OCI-LY7 (cell line): ENCODE results near the gene ACSF2. TPM values are rescaled to one million over a fixed set of nuclear protein-coding genes. Genes with fewer than 3 reads are reported as not detected.

Source experiments
- BruUV-seq: library from RNA; stranded (reverse); fragments of 400-500 nt; replicated peaks from 2 replicates; lab custom pipeline; 2021; lab: Mats Ljungman, UMichigan
- CTCF ChIA-PET: fragments of 300-600 bp; sonication (Branson Sonifier 250); formaldehyde crosslinking; loops from one replicate; lab custom pipeline; 2022; ENCODE audit warnings: antibody characterized with exemption; ENCODE audit not compliant: unreplicated experiment; lab: Charles Lee
- POLR2A ChIA-PET: fragments of 300-600 bp; sonication (Branson Sonifier 250); formaldehyde crosslinking; loops from one replicate; lab custom pipeline; 2022; ENCODE audit warnings: antibody characterized with exemption; lab: Charles Lee
- DNase-seq: peaks from one replicate; pipeline ENCODE4 v3.0.0-alpha.2; 2015; ENCODE audit warnings: low spot score
- H2AFZ ChIP-seq: fragments of 200-600 bp; sonication (generic), shearing (Covaris generic); 2 replicates; pipeline ENCODE4 v1.6.1; 2014; ENCODE audit warnings: mild to moderate bottlenecking, antibody characterized with exemption, low read length, moderate library complexity
- H3K27ac ChIP-seq: fragments of 200-600 bp; sonication (generic); 2 replicates; pipeline ENCODE4 v1.5.1; 2014; ENCODE audit warnings: mixed run types, low read depth, mild to moderate bottlenecking, moderate library complexity, low read length, inconsistent platforms; ENCODE audit not compliant: poor library complexity, severe bottlenecking
- H3K36me3 ChIP-seq: fragments of 200-600 bp; sonication (generic); 2 replicates; pipeline ENCODE4 v1.6.1; 2014; ENCODE audit warnings: mild to moderate bottlenecking, antibody characterized with exemption, low read length, moderate library complexity, mixed read lengths; ENCODE audit not compliant: insufficient read depth
- H3K4me1 ChIP-seq: fragments of 200-600 bp; sonication (generic); 2 replicates; pipeline ENCODE4 v1.5.1; 2014; ENCODE audit warnings: mild to moderate bottlenecking, low read length; ENCODE audit not compliant: insufficient read depth, poor library complexity, severe bottlenecking
- H3K4me2 ChIP-seq: fragments of 200-600 bp; sonication (generic); 2 replicates; pipeline ENCODE4 v1.6.1; 2014; ENCODE audit warnings: mild to moderate bottlenecking, low read length
- H3K4me3 ChIP-seq: fragments of 200-600 bp; sonication (generic); 2 replicates; pipeline ENCODE4 v1.5.1; 2014; ENCODE audit warnings: mild to moderate bottlenecking, low read depth, low read length; ENCODE audit not compliant: poor library complexity, severe bottlenecking
- H3K79me2 ChIP-seq: fragments of 200-600 bp; sonication (generic); 2 replicates; pipeline ENCODE4 v1.6.1; 2016; ENCODE audit warnings: low read depth, mild to moderate bottlenecking, low read length, moderate library complexity, mixed read lengths; ENCODE audit not compliant: insufficient read depth
- H3K9me2 ChIP-seq: fragments of 200-600 bp; sonication (generic); 2 replicates; pipeline ENCODE4 v1.6.1; 2016; ENCODE audit warnings: mild to moderate bottlenecking, low read length, mixed read lengths; ENCODE audit not compliant: insufficient read depth
- H3K9me3 ChIP-seq: fragments of 200-600 bp; sonication (generic); 2 replicates; pipeline ENCODE4 v1.6.1; 2014; ENCODE audit warnings: mild to moderate bottlenecking, mixed run types, low read length, mixed read lengths
- H4K20me1 ChIP-seq: fragments of 200-600 bp; sonication (generic); 2 replicates; pipeline ENCODE4 v1.6.1; 2014; ENCODE audit warnings: mild to moderate bottlenecking, antibody characterized with exemption, low read length, moderate library complexity, mixed read lengths; ENCODE audit not compliant: insufficient read depth
- EZH2phosphoT487 ChIP-seq: fragments of 200-600 bp; sonication (generic); IDR thresholded peaks from 2 replicates; pipeline ENCODE4 v1.6.1; 2018; ENCODE audit warnings: low read depth, borderline replicate concordance, mild to moderate bottlenecking, mixed run types, antibody characterized with exemption, low read length, moderate library complexity, mixed read lengths
- intact Hi-C: fragments of 100-400 bp; cut with micrococcal nuclease; formaldehyde crosslinking; loops from one replicate; pipeline ENCODE4 v1.10.0; 2022; ENCODE audit not compliant: unreplicated experiment
- total RNA-seq, 2 experiments: library from RNA; depleted of rRNA in 1 of 2; stranded (reverse); fragments of >200 nt in 1 of 2; shearing (Covaris generic) in 1 of 2; gene quantifications; 2 replicates each; pipeline ENCODE4 v1.2.3, GENCODE V29; 2014 to 2022
- TF ChIP-seq, protein P1 (sequence below): fragments of 200-600 bp; sonication (generic); conservative IDR thresholded peaks from 2 replicates; pipeline ENCODE4 v1.5.1; 2014; ENCODE audit warnings: mild to moderate bottlenecking, antibody characterized with exemption, low read length, moderate library complexity, mixed read lengths

Gene ACSF2
- total RNA-seq, 2 experiments from 2014 or later: 38.6 to 42.7 TPM

DNA sequence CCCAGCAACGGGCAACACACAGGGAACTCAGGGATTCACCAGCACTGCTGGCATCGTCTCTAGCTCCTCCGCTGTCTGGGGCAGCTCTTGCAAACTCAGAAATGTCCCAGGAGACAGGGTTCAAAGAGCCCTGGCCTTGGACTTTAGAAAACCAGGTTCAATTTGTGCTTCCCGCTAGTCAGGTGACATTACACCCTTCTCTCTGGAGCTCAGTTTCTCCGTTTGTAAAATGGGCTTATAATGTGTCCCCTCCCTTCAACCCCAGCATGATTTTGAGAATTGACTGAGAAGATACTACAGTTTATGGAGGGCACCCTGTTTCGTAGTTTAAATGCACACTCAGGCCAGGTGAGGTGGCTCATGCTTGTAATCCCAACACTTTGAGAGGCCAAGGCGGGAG, 80.3 kb downstream of the ACSF2 start:
- Histone ChIP-seq H3K4me2 (no peak overlapping the region), H3K4me1 (peaks cover 15% of the 10 kb centered on the region), H3K9me2 (no peaks in the 10 kb centered on the region), H3K79me2 (no peaks in the 10 kb centered on the region), H4K20me1 (no peaks in the 10 kb centered on the region), H3K4me3 (no peak overlapping the region), H3K27ac (no peak overlapping the region), H2AFZ (no peak overlapping the region), H3K9me3 (no peaks in the 10 kb centered on the region), H3K36me3 (no peaks in the 10 kb centered on the region)
- TF ChIP-seq, protein P1, sequence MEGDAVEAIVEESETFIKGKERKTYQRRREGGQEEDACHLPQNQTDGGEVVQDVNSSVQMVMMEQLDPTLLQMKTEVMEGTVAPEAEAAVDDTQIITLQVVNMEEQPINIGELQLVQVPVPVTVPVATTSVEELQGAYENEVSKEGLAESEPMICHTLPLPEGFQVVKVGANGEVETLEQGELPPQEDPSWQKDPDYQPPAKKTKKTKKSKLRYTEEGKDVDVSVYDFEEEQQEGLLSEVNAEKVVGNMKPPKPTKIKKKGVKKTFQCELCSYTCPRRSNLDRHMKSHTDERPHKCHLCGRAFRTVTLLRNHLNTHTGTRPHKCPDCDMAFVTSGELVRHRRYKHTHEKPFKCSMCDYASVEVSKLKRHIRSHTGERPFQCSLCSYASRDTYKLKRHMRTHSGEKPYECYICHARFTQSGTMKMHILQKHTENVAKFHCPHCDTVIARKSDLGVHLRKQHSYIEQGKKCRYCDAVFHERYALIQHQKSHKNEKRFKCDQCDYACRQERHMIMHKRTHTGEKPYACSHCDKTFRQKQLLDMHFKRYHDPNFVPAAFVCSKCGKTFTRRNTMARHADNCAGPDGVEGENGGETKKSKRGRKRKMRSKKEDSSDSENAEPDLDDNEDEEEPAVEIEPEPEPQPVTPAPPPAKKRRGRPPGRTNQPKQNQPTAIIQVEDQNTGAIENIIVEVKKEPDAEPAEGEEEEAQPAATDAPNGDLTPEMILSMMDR: no peak
- no peak for TF ChIP-seq EZH2phosphoT487
- ChIA-PET CTCF (no interaction called here), POLR2A (interaction anchor here (0.6 kb wide), 2 partner anchors 11 to 20 kb away, joined by 3 read pairs; no protein-coding TSS in a partner anchor)
- BruUV-seq: no TSS peak
- no peak for DNase-seq
- intact Hi-C loops: no loop called here

DNA sequence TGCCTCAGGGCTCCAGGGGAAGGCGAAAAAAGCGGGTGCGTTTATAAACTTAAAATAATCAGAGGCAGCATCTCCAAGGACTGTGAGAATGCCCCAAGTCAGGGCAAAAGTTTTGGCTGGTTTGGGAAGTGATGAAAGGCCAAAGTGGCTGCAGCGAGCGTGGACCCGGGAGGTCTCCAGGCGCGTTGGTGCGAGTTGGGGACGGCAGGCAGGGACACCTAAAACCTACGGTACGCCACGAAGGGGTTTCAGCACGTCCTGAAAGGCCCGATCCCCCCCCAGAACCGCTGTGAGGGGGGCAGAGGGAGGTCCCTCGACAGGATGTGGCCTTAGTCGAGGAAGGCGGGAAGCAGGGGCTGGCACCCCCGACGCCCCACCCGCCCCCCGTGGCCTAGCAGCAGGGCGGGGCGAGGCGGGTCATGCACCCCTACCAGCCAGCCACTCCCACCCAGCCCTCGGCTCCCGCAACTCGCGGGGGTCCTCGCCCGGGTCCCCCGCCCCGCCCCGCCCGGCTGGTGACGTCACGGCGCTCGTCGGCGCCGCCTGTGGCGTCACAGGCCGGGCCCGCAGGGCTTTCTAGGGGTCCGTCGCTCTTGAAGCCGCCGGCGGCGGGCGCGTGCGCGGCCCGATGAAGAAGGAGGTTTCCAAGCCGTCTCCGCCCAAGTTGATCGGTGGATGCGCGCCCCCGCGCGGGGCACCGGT, 82.0 kb downstream of the ACSF2 start, which contains the start of gene MYCBPAP:
TSS of gene MYCBPAP (plus strand) at position 569 of the 702 bp plus-strand sequence. CDS start 236 bp downstream, outside the sequence.
- TF ChIP-seq, protein P1: no peak; the same call in 1 of the 2 replicates
- no peak for TF ChIP-seq EZH2phosphoT487
- BruUV-seq: no TSS peak
- no peaks in the 10 kb centered on the region for H3K79me2 ChIP-seq
- intact Hi-C loops: no loop called here
- peak within 1 kb of the TSS; percentile 82 for H3K4me2 ChIP-seq
- peaks cover 15% of the 10 kb centered on the region for H3K4me1 ChIP-seq
- H3K9me2 ChIP-seq: no peaks in the 10 kb centered on the region
- H4K20me1 ChIP-seq: no peaks in the 10 kb centered on the region
- H3K9me3 ChIP-seq: no peaks in the 10 kb centered on the region
- peak; percentile 82 for DNase-seq
- H3K4me3 ChIP-seq: peak within 1 kb of the TSS; percentile 79
- peak within 1 kb of the TSS; percentile 26 for H3K27ac ChIP-seq
- POLR2A ChIA-PET: no interaction called here
- no peaks in the 10 kb centered on the region for H3K36me3 ChIP-seq
- CTCF ChIA-PET: no interaction called here
- H2AFZ ChIP-seq: peak within 1 kb of the TSS; percentile 98
